GM19351 (cell line): ENCODE results near the gene CENPS.

Experiments
- ATAC-seq: cut with Tn5 transposase; IDR thresholded peaks from one replicate; pipeline ENCODE4 v1.9.1; 2021; ENCODE audit warnings: mild to moderate bottlenecking, moderate library complexity; ENCODE audit not compliant: unreplicated experiment

Gene CENPS

GRCh38 chr1:10489291-10490055 is 59.2 kb downstream of the CENPS start:
- ATAC-seq, result no peak

DNA sequence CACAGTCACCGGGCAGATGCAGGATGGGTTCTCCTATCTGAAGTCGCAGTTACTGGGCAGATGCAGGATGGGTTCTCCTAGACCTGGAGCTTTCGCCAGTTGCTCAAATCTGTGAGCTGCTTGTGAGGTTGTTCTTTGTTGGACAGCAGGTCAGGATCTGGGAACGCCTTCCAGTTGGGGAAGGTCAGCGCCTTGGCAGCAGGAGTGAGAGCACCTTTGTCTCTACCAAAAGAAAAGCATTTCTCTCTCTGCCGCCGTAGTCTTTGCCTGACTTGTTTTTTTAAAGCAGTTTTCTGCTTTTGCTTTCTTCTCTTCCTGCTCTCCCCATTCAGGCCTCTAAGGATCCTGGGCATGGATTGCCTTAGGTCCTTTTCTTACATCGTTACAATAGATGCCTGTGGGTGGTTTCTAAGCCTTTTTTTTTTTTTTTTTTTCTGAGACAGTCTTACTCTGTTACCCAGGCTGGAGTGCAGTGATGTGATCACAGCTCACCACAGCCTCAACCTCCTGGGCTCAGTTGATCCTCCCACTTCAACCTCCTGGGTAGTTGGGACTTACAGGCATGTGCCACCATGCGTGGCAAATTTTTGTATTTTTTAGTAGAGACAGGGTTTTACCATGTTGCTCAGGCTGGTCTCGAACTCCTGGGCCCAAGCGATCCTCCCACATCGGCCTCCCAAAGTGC is 60.2 kb downstream of the CENPS start:
- no peak for ATAC-seq
